ENCODE results near the gene EMX1. TPM values are rescaled to one million over a fixed set of nuclear protein-coding genes. Genes with fewer than 3 reads are reported as not detected.
A peak's percentile ranks its signal among the peaks of the same experiment; 100 is the strongest.
"Not testable (repeated sequence)": the region's sequence is repeated elsewhere in the genome, so short reads cannot be mapped to it uniquely, and the experiment has no call there.

EMX1 gene
- total RNA-seq, 1 experiment from 2014 or later, result not detected

GRCh38 chr2:72893594-72894319 lies 23.6 kb upstream of the EMX1 start:
- peak; percentile 55 to 67 for DNase-seq (ENCODE audit: low read depth in 1 of 2, low spot score in 2 of 2)
- peaks cover 13% of the 10 kb centered on the region for H3K27me3 ChIP-seq (replicated peaks)

GRCh38 chr2:72894514-72894913 lies 22.8 kb upstream of the EMX1 start:
- Histone ChIP-seq H3K27me3 (replicated peaks) (peaks cover 20% of the 10 kb centered on the region), H3K4me1 (replicated peaks) (no peaks in the 10 kb centered on the region; the same call in 1 of the 2 replicates), H3K36me3 (peaks cover 10% of the 10 kb centered on the region), H3K9me3 (replicated peaks) (no peaks in the 10 kb centered on the region), H3K4me3 (no peak overlapping the region), H3K27ac (no peak overlapping the region)
- DNase-seq (ENCODE audit: low read depth in 1 of 2, low spot score in 2 of 2), result no peak

More at GRCh38 chr2:72893594-72894319, 23.6 kb upstream of the EMX1 start:
- no peaks in the 10 kb centered on the region; the same call in 1 of the 2 replicates for H3K4me1 ChIP-seq (replicated peaks)
- peaks cover 10% of the 10 kb centered on the region for H3K36me3 ChIP-seq
- no peak overlapping the region for H3K4me3 ChIP-seq
- H3K27ac ChIP-seq, result no peak overlapping the region
- H3K9me3 ChIP-seq (replicated peaks), result no peaks in the 10 kb centered on the region

GRCh38 chr2:72895154-72895553 lies 22.2 kb upstream of the EMX1 start:
- Histone ChIP-seq H3K27ac (no peak overlapping the region), H3K27me3 (replicated peaks) (peaks cover 25% of the 10 kb centered on the region), H3K4me1 (replicated peaks) (no peaks in the 10 kb centered on the region; the same call in 1 of the 2 replicates), H3K36me3 (peaks cover 10% of the 10 kb centered on the region), H3K9me3 (replicated peaks) (no peaks in the 10 kb centered on the region), H3K4me3 (no peak overlapping the region)
- no peak for DNase-seq (ENCODE audit: low read depth in 1 of 2, low spot score in 2 of 2)

- no peak overlapping the region for H3K27ac ChIP-seq
- peaks cover 32% of the 10 kb centered on the region for H3K27me3 ChIP-seq (replicated peaks)
- H3K36me3 ChIP-seq, result peaks cover 10% of the 10 kb centered on the region
- no peak for DNase-seq (ENCODE audit: low read depth in 1 of 2, low spot score in 2 of 2)
- H3K9me3 ChIP-seq (replicated peaks), result no peaks in the 10 kb centered on the region
- H3K4me1 ChIP-seq (replicated peaks), result no peaks in the 10 kb centered on the region; the same call in 1 of the 2 replicates
- no peak overlapping the region for H3K4me3 ChIP-seq
Measured at GRCh38 chr2:72895759-72896281, 21.5 kb upstream of the EMX1 start.

- Histone ChIP-seq H3K4me3 (no peak overlapping the region), H3K9me3 (replicated peaks) (no peaks in the 10 kb centered on the region), H3K27me3 (replicated peaks) (peaks cover 37% of the 10 kb centered on the region), H3K4me1 (replicated peaks) (no peaks in the 10 kb centered on the region; the same call in 1 of the 2 replicates), H3K36me3 (peaks cover 9% of the 10 kb centered on the region), H3K27ac (no peak overlapping the region)
- no peak for DNase-seq (ENCODE audit: low read depth in 1 of 2, low spot score in 2 of 2)
Measured at GRCh38 chr2:72896446-72896845, 20.9 kb upstream of the EMX1 start.

GRCh38 chr2:72897785-72898584 lies 19.3 kb upstream of the EMX1 start:
- Histone ChIP-seq H3K4me3 (no peak overlapping the region), H3K4me1 (replicated peaks) (no peaks in the 10 kb centered on the region; the same call in 1 of the 2 replicates), H3K27me3 (replicated peaks) (peaks cover 51% of the 10 kb centered on the region), H3K27ac (no peak overlapping the region), H3K36me3 (no peaks in the 10 kb centered on the region), H3K9me3 (replicated peaks) (no peaks in the 10 kb centered on the region; the same call in 1 of the 2 replicates)
- DNase-seq (ENCODE audit: low read depth in 1 of 2, low spot score in 2 of 2), result no peak

- H3K27me3 ChIP-seq (replicated peaks), result peaks cover 56% of the 10 kb centered on the region
- H3K9me3 ChIP-seq (replicated peaks), result no peaks in the 10 kb centered on the region; the same call in 1 of the 2 replicates
- no peak for DNase-seq (ENCODE audit: low read depth in 1 of 2, low spot score in 2 of 2)
Measured at GRCh38 chr2:72898585-72898906, 18.8 kb upstream of the EMX1 start.

GRCh38 chr2:72900191-72900825 lies 17.0 kb upstream of the EMX1 start:
- peaks cover 74% of the 10 kb centered on the region for H3K27me3 ChIP-seq (replicated peaks)

More at GRCh38 chr2:72898585-72898906, 18.8 kb upstream of the EMX1 start:
- H3K36me3 ChIP-seq, result no peaks in the 10 kb centered on the region
- no peak overlapping the region for H3K4me3 ChIP-seq
- no peaks in the 10 kb centered on the region; the same call in 1 of the 2 replicates for H3K4me1 ChIP-seq (replicated peaks)
- no peak overlapping the region for H3K27ac ChIP-seq

GRCh38 chr2:72901426-72901825 lies 15.9 kb upstream of the EMX1 start:
- Histone ChIP-seq H3K27ac (no peak overlapping the region), H3K27me3 (replicated peaks) (peaks cover 79% of the 10 kb centered on the region), H3K4me3 (no peak overlapping the region), H3K36me3 (no peaks in the 10 kb centered on the region), H3K9me3 (replicated peaks) (peaks cover 4% of the 10 kb centered on the region; the same call in 1 of the 2 replicates), H3K4me1 (replicated peaks) (no peaks in the 10 kb centered on the region)
- DNase-seq (ENCODE audit: low read depth in 1 of 2, low spot score in 2 of 2), result no peak

More at GRCh38 chr2:72900191-72900825, 17.0 kb upstream of the EMX1 start:
- H3K27ac ChIP-seq, result no peak overlapping the region
- H3K4me3 ChIP-seq, result no peak overlapping the region
- H3K4me1 ChIP-seq (replicated peaks), result no peaks in the 10 kb centered on the region; the same call in 1 of the 2 replicates
- no peak for DNase-seq (ENCODE audit: low read depth in 1 of 2, low spot score in 2 of 2)
- H3K36me3 ChIP-seq, result no peaks in the 10 kb centered on the region
- no peaks in the 10 kb centered on the region; the same call in 1 of the 2 replicates for H3K9me3 ChIP-seq (replicated peaks)

- H3K9me3 ChIP-seq (replicated peaks); H3K27ac ChIP-seq; H3K36me3 ChIP-seq; DNase-seq (ENCODE audit: low read depth in 1 of 2, low spot score in 2 of 2); H3K4me1 ChIP-seq (replicated peaks); H3K4me3 ChIP-seq: not testable (repeated sequence)
- peaks cover 89% of the 10 kb centered on the region for H3K27me3 ChIP-seq (replicated peaks)
Measured at GRCh38 chr2:72907369-72907768, 9.9 kb upstream of the EMX1 start.

- Histone ChIP-seq H3K9me3 (replicated peaks) (0 out of 2 replicates have a peak, but pooled peaks cover 4% of the 10 kb centered on the region), H3K36me3 (no peaks in the 10 kb centered on the region), H3K27ac (no peak overlapping the region), H3K27me3 (replicated peaks) (peaks cover 89% of the 10 kb centered on the region), H3K4me3 (no peak overlapping the region), H3K4me1 (replicated peaks) (no peaks in the 10 kb centered on the region)
- DNase-seq (ENCODE audit: low read depth in 1 of 2, low spot score in 2 of 2), result peak in 1 of 2 experiments; percentile 10
Measured at GRCh38 chr2:72908741-72909140, 8.6 kb upstream of the EMX1 start.

GRCh38 chr2:72911256-72911655 lies 6.1 kb upstream of the EMX1 start:
- peaks cover 2% of the 10 kb centered on the region; the same call in 1 of the 2 replicates for H3K9me3 ChIP-seq (replicated peaks)
- H3K4me1 ChIP-seq (replicated peaks), result peaks cover 8% of the 10 kb centered on the region
- no peak for DNase-seq (ENCODE audit: low read depth in 1 of 2, low spot score in 2 of 2)
- no peak overlapping the region for H3K27ac ChIP-seq
- no peak overlapping the region for H3K4me3 ChIP-seq
- H3K36me3 ChIP-seq, result no peaks in the 10 kb centered on the region
- peaks cover 92% of the 10 kb centered on the region for H3K27me3 ChIP-seq (replicated peaks)

- DNase-seq (ENCODE audit: low read depth in 1 of 2, low spot score in 2 of 2), result peak in 1 of 2 experiments; percentile 22
- H3K4me3 ChIP-seq, result no peak overlapping the region
- no peaks in the 10 kb centered on the region for H3K36me3 ChIP-seq
- H3K4me1 ChIP-seq (replicated peaks), result peaks cover 29% of the 10 kb centered on the region
- no peak overlapping the region for H3K27ac ChIP-seq
- H3K27me3 ChIP-seq (replicated peaks), result peaks cover 98% of the 10 kb centered on the region
- peaks cover 5% of the 10 kb centered on the region for H3K9me3 ChIP-seq (replicated peaks)
Measured at GRCh38 chr2:72913486-72914205, 3.7 kb upstream of the EMX1 start.
